Body of pancreas (tissue), 4 donors: ENCODE measurements around the gene RNF166.

Experiments used
- CTCF ChIP-seq, 7 experiments: fragments of 450-650 bp in 4 of 7; fragments of 200-600 bp in 3 of 7; sonication (generic) in 3 of 7; IDR thresholded peaks; one replicate each; pipeline ENCODE4 v1.5.1; 2016 to 2019; ENCODE audit warnings: antibody characterized with exemption in 7 of 7
- POLR2A ChIP-seq, 3 donors: fragments of 450-650 bp; IDR thresholded peaks; one replicate each; pipeline ENCODE4 v1.6.1; 2016; ENCODE audit warnings: antibody characterized with exemption in 3 of 3, mild to moderate bottlenecking in 2 of 3

GRCh38 chr16:88716601-88717001 lies 10.4 kb upstream of the RNF166 start:
- TF ChIP-seq CTCF (IDR thresholded peaks at IDR 0.05), result no peak
- no peak for TF ChIP-seq POLR2A (IDR thresholded peaks at IDR 0.05)
